22Rv1 (cell line): Measurements from ENCODE around the gene BANF1.

Source experiments
- CTCF ChIP-seq: fragments of 450-650 bp; IDR thresholded peaks from 2 replicates; pipeline ENCODE4 v1.5.1; 2017; ENCODE audit warnings: mild to moderate bottlenecking
- ZFX ChIP-seq: fragments of 450-650 bp; IDR thresholded peaks from 2 replicates; pipeline ENCODE4 v1.6.1; 2017; ENCODE audit warnings: antibody characterized with exemption, borderline replicate concordance

- TF ChIP-seq ZFX (no peak), CTCF (no peak)
Observed at GRCh38 chr11:65964906-65965305, 37.4 kb upstream of the BANF1 start.
